Lower lobe of right lung (tissue), 2 donors: ENCODE results near the gene SGPP1. TPM values are rescaled to one million over a fixed set of nuclear protein-coding genes. Genes with fewer than 3 reads are reported as not detected.

Experiments
- ATAC-seq, 2 donors: fragments of 200-7000 bp; cut with Tn5 transposase; one replicate each; pipeline ENCODE4 v1.9.1; 2020 to 2022; ENCODE audit warnings: mild to moderate bottlenecking in 2 of 2, moderate library complexity in 2 of 2
- DNase-seq: peaks from one replicate; pipeline ENCODE4 v3.0.0-alpha.2; 2020
- H3K27ac ChIP-seq: fragments of 200-600 bp; one replicate; pipeline ENCODE4 v1.8.0; 2022
- H3K27me3 ChIP-seq: fragments of 200-600 bp; one replicate; pipeline ENCODE4 v1.8.0; 2022; ENCODE audit warnings: low read depth
- H3K36me3 ChIP-seq: fragments of 200-600 bp; one replicate; pipeline ENCODE4 v1.8.0; 2022; ENCODE audit warnings: mild to moderate bottlenecking
- H3K4me1 ChIP-seq: fragments of 200-600 bp; one replicate; pipeline ENCODE4 v1.8.0; 2022
- H3K4me3 ChIP-seq: fragments of 200-600 bp; one replicate; pipeline ENCODE4 v1.8.0; 2022; ENCODE audit warnings: mild to moderate bottlenecking
- H3K9me3 ChIP-seq: fragments of 200-600 bp; one replicate; pipeline ENCODE4 v1.8.0; 2022
- intact Hi-C: fragments of 100-400 bp; cut with DNase I; formaldehyde crosslinking; loops from one replicate; pipeline ENCODE4 v1.11.0; 2022
- total RNA-seq: library from RNA; stranded (reverse); fragmentation: NEBNext Ultra II Directional; extraction: Animal tissue kit (Norgen Biotek cat#: 25700); gene quantifications from one replicate; pipeline ENCODE4 v1.2.1, GENCODE V29; 2021
- TF ChIP-seq, protein P1 (sequence below): fragments of 200-600 bp; IDR thresholded peaks from one replicate; pipeline ENCODE4 v1.8.0; 2022; ENCODE audit warnings: antibody characterized with exemption, mild to moderate bottlenecking
- donor health status: DM: no; HTN: yes; CAD: no; lungs with severe emphysema.

The SGPP1 gene
- total RNA-seq, 1 donor from 2014 or later: 20.8 TPM

DNA sequence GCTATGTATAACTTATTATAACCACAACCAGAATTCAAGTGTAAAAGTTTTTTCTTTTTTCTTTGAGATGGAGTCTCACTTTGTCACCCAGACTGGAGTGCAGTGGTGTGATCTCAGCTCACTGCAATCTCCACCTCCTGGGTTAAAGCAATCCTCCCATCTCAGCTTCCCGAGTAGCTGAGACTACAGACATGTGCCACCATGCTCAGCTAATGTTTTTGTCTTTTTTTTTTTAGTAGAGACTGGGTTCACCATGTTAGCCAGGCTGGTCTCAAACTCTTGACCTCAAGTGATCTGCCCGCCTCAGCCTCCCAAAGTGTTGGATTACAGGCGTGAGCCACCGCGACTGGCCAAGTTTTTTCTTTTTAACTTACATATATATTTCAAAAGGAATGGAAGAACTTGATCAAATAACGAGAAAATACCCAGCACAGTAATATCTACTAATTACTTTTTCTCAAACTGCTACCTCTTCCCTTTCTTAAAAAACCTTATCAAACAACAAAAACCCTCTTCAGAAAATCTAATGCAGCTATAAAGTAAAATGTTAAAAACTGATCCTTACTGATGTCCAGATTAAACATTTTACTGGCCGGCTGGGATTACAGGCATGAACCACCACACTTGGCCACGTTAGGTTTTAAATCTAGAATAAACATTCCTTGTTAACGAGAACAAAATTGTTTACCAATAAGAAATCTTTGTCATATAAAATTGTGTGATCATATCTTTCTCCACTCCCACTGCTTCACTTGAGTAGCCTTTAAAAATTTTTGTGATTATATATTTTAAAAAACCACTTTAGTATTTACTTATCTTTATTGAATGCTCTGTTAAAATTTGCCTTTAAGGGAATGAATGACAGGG is 44.9 kb downstream of the SGPP1 start:
- Histone ChIP-seq H3K4me3 (no peak overlapping the region), H3K4me1 (no peaks in the 10 kb centered on the region), H3K27me3 (no peaks in the 10 kb centered on the region), H3K36me3 (peaks cover 5% of the 10 kb centered on the region), H3K9me3 (no peaks in the 10 kb centered on the region), H3K27ac (no peak overlapping the region)
- TF ChIP-seq, protein P1, sequence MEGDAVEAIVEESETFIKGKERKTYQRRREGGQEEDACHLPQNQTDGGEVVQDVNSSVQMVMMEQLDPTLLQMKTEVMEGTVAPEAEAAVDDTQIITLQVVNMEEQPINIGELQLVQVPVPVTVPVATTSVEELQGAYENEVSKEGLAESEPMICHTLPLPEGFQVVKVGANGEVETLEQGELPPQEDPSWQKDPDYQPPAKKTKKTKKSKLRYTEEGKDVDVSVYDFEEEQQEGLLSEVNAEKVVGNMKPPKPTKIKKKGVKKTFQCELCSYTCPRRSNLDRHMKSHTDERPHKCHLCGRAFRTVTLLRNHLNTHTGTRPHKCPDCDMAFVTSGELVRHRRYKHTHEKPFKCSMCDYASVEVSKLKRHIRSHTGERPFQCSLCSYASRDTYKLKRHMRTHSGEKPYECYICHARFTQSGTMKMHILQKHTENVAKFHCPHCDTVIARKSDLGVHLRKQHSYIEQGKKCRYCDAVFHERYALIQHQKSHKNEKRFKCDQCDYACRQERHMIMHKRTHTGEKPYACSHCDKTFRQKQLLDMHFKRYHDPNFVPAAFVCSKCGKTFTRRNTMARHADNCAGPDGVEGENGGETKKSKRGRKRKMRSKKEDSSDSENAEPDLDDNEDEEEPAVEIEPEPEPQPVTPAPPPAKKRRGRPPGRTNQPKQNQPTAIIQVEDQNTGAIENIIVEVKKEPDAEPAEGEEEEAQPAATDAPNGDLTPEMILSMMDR: no peak
- DNase-seq: no peak
- no peak for ATAC-seq
- intact Hi-C loops: no loop called here

DNA sequence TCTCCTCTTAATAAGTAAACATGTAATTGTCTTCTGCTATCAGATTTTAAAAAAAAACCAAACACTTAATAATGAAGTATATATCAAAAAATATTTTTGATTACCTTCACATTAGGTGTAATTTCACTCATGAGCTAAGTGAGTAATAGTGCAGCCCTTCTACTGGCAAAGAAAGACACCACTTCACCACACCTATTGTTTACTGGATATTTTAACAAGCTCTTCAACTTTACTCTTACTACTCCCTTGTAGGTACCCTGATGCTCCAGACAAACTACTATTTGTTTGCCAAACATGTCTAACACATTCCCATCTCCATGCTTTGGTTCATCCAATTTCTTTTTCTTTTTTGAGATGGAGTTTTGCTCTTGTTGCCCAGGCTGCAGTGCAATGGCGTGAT is 49.3 kb downstream of the SGPP1 start:
- intact Hi-C loops: no loop called here
- no peak overlapping the region for H3K4me3 ChIP-seq
- no peak for DNase-seq
- no peaks in the 10 kb centered on the region for H3K27me3 ChIP-seq
- no peaks in the 10 kb centered on the region for H3K9me3 ChIP-seq
- TF ChIP-seq, protein P1: no peak
- H3K36me3 ChIP-seq: peaks cover 7% of the 10 kb centered on the region
- no peak overlapping the region for H3K27ac ChIP-seq
- no peaks in the 10 kb centered on the region for H3K4me1 ChIP-seq
- ATAC-seq: no peak

DNA sequence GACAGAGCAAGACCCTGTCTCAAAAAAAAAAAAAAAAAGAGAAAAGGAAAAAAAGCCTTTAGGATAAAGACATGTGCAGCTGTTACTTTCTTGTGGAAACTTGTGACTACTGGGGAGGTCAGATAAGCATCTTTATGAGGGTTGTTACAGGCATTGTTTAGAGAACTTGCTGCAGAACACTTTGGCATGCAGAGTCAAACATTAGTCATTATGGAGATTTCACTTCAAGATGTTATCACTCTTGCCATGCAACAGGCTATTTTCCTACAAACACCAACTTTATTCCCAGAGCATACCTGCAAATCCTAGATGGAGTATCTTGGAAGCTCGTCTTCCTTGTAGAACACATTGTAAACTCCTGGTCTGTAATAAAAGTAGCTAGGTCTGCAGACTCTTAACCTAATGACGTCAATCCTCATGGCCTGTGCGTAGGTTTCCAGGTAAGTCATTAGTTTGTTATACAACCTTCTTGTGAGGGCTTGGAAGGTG is 49.9 kb downstream of the SGPP1 start:
- no peak for DNase-seq
- peaks cover 7% of the 10 kb centered on the region for H3K36me3 ChIP-seq

DNA sequence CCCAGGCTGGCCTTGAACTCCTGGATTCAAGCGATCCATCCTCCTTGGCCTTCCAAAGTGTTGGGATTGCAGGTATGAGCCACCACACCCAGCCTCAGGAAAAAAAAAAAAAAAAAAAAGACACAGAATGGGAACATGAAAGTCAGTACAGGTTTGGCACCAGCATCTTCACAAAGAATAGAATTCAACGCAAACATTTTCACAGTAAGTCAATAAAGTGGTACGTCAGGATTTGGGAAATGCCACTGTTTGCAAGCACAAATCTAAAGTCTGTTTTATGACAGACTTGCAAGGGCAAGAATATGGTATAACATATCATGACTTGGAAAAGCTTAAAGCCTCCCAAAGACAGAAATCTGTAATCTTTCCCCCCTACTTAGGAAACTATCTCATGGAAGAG is 51.2 kb downstream of the SGPP1 start:
- no peak overlapping the region for H3K4me3 ChIP-seq
- peaks cover 7% of the 10 kb centered on the region for H3K36me3 ChIP-seq
- DNase-seq (no peak), ATAC-seq (no peak)
- TF ChIP-seq, protein P1: no peak
- H3K27ac ChIP-seq: no peak overlapping the region
- intact Hi-C loops: no loop called here
- no peaks in the 10 kb centered on the region for H3K4me1 ChIP-seq
- H3K27me3 ChIP-seq: no peaks in the 10 kb centered on the region
- no peaks in the 10 kb centered on the region for H3K9me3 ChIP-seq

More for the DNA sequence above, 49.9 kb downstream of the SGPP1 start:
- ATAC-seq: peak in 1 of 2 donors; percentile 41
- no peaks in the 10 kb centered on the region for H3K27me3 ChIP-seq
- no peak overlapping the region for H3K4me3 ChIP-seq
- no peak overlapping the region for H3K27ac ChIP-seq
- TF ChIP-seq, protein P1: no peak
- no peaks in the 10 kb centered on the region for H3K4me1 ChIP-seq
- intact Hi-C loops: no loop called here
- no peaks in the 10 kb centered on the region for H3K9me3 ChIP-seq

DNA sequence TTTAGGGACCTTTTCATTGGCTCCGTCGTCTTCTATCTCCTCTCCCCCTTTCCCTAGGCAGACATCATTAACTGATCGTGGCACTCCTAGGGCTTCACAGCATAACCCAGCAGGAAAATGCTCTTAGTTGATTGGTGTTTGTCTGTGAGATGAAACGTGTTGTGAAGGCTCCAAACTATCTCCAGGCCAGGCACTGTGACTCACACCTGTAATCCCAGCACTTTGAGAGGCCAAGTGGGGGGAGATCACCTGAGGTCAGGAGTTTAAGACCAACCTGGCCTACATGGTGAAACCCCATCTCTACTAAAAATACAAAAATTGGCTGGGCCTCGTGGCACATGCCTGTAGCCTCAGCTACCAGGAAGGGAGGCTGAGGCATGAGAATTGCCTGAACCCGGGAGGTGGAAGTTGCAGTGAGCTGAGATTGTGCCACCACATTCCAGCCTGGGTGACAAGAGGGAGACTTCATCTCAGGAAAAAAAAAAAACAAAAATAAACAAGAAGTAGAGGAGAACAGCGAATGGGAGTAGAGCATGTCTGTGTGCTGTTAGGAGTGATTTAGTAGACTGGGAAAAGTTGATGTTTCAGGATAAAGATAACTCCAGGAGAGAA is 53.9 kb downstream of the SGPP1 start:
- Histone ChIP-seq H3K36me3 (peaks cover 7% of the 10 kb centered on the region), H3K9me3 (no peaks in the 10 kb centered on the region), H3K4me1 (no peaks in the 10 kb centered on the region), H3K27ac (no peak overlapping the region), H3K27me3 (no peaks in the 10 kb centered on the region), H3K4me3 (no peak overlapping the region)
- DNase-seq (no peak), ATAC-seq (no peak)
- intact Hi-C loops: no loop called here
- TF ChIP-seq, protein P1: no peak
